Measurements from ENCODE around the gene SLC12A7.

- no peak for TF ChIP-seq ZNF281 (CRISPR knock-in tag; IDR thresholded peaks at IDR 0.05; ENCODE audit: borderline replicate concordance)
- no peak for TF ChIP-seq SIX1 (CRISPR knock-in tag; IDR thresholded peaks at IDR 0.05; ENCODE audit: borderline replicate concordance)
- no peak for TF ChIP-seq EZH2 (conservative IDR thresholded peaks at IDR 0.05; ENCODE audit: low read depth, low read length)
- no peak for TF ChIP-seq FOSL2 (CRISPR knock-in tag; IDR thresholded peaks at IDR 0.05)
- no peak for TF ChIP-seq CTCF (CRISPR knock-in tag; IDR thresholded peaks at IDR 0.05)
- TF ChIP-seq ZNF746 (CRISPR knock-in tag; IDR thresholded peaks at IDR 0.05): no peak
- no peak for TF ChIP-seq POLR2A (IDR thresholded peaks at IDR 0.05; ENCODE audit: insufficient read depth in 1 of 2, low read depth in 2 of 2, low read length in 2 of 2)
- TF ChIP-seq ZNF510 (CRISPR knock-in tag; IDR thresholded peaks at IDR 0.05; ENCODE audit: low read depth): no peak
- TF ChIP-seq CREBL2 (CRISPR knock-in tag; IDR thresholded peaks at IDR 0.05; ENCODE audit: borderline replicate concordance): no peak
- no peak for TF ChIP-seq ZNF160 (CRISPR knock-in tag; IDR thresholded peaks at IDR 0.05)
- TF ChIP-seq SMAD9 (CRISPR knock-in tag; IDR thresholded peaks at IDR 0.05): no peak
- TF ChIP-seq JUND (CRISPR knock-in tag; IDR thresholded peaks at IDR 0.05): no peak
- TF ChIP-seq POLR2AphosphoS5 (IDR thresholded peaks at IDR 0.05; ENCODE audit: low read depth, low read length): no peak
- no peak for TF ChIP-seq KDM5A (IDR thresholded peaks at IDR 0.05; ENCODE audit: borderline replicate concordance, low read length)
These were observed 83.2 kb downstream of the SLC12A7 start for GRCh38 chr5:1028481-1029281.
